CD4-positive, alpha-beta T cell treated with Interleukin-2 at 100 ng/mL for 4 hours (primary cell): ENCODE measurements around the gene RO60.
"Not testable (repeated sequence)": the region's sequence is repeated elsewhere in the genome, so short reads cannot be mapped to it uniquely, and the experiment has no call there.

Source experiments
- DNase-seq: peaks from one replicate; pipeline ENCODE4 v3.0.0-alpha.2; 2020; ENCODE audit warnings: low spot score

The RO60 gene

DNA sequence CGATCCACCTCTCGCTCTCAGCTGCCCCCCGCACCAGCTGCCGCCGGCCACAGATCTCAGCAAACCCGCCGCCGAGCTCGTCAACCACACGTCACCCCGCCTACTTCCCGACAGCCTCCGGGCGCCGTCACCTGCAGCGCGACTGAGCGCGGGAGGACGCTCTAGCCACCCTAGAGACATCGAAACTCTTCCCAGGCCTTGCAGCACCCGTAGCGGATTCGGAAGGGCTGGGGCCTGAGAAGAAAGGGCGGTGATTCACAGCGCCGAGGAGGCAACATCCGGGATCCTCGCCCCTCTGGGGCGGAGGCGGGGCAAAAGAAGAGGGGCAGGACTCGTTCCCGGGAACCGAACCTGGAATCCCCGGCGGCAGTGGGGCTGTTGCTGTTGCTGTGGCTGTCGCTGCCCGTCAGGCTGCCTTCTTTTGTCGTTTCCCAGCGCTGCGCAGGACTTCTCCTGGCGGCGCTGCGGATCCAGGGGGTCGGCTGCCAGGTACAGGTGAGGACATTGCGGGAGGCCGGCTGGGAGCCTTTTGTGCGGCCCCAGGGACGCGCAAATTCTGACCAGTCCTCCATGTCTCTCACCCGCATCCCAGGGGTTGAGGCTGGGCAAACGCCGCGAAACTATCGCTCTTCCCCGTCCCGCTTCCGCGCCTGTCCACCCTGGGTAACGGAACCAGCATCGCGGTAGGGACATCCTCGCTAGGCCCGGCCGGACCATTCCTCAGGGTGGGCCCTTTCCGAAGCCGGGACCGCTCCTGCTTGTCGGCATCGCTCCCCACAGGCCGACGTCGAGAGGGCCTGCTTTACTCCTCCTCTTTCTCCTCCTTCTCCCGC lies at the start of gene RO60, which contains the start of gene UCHL5:
RO60 (plus strand) TSS at position 331 of the 833 bp plus-strand sequence. CDS start 9,443 bp downstream, outside the sequence.
UCHL5 (minus strand) TSS at position 79 of the 833 bp plus-strand sequence. CDS start 100 bp downstream, outside the sequence.
- DNase-seq: peak; percentile 96

DNA sequence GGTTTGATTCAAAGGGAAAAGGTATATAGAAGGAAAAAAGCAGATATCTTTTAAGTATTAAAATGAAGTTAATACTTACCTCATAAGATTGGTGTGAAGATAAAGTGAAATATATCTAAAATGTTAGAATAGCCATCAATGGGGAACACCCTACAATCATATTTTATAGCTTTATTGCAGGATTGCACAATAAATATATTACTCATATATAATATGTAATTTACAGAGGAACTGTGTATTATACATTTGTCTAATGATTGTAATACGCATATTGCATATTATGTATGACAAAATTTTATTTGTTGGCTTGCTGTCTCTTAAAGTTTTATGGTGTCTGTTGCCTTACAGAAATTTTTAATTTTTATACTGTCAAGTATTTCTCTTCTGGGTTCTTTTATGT lies 48.0 kb upstream of the RO60 start:
- no peak for DNase-seq

DNA sequence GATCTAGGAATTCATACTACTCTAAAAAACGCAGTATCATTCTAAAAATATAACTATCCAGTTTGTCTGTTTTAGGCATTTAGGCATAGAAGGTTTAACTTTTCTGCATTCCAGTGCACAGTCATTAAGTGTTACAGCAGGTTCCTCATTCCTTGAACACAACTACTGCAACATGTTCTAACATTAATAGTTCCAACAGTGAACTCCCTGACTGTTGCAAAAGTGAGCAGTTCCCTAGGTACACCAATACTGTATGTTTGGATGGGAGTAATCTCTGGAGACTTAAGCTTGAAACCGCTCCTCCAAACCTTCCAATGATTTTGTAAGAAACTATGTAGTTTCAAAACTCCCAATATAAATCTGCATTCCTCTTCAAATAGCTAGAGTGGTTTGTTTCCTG lies 46.4 kb upstream of the RO60 start:
- no peak for DNase-seq

DNA sequence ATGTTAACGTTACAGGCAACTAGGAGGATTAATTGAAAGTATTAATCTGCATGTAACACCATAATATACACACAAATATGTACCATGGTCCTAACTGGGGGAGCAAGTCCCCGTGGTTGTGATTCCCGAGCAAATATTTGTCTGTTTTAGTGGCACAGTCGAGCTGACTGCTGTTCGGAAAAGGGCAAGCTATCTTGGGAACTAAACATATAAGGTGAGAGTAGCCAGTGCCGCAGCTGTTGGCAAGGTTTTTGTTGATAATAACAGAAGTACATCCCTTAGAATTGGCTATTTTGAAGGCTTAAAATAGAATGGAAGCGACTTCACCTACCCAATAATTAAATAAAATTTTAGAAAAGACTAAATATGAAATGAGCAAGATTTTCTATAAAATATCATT lies 45.7 kb upstream of the RO60 start:
- no peak for DNase-seq

DNA sequence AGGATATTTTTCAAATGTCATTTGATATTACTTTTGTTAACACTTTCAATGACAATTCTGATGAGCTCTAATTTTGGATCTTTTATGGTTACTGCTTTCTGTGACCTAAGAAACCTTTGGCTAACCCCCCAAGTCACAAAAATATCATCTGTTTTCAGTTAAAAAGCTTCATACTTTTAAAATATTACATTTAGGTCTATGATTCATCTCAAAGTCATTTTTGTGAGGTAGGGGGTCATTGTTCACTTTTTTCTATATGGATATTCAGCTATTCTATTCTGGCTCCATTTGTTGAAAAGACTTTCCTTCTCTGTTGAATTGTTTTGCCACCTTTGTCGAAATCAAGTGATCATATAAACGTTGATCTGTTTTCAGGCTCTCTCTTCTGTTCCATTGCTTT lies 45.0 kb upstream of the RO60 start:
- no peak for DNase-seq

DNA sequence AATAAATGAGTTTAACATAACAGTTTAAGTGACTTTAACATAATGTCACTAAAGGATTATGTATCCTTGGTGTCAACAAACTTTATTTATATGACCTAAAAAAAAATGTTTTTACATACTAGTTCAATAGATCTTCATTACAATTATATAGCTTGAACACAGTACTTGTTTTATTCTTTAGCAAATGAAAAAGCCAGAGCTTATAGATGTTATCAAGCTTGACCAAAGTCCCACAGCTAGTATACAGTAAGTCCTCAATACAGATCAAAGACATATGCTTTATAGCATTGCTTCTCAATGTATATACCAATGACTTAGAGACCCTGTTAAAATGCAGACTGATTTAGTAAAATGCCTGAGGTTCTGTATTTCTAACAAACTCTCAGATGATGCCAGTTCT lies 42.6 kb upstream of the RO60 start:
- no peak for DNase-seq

DNA sequence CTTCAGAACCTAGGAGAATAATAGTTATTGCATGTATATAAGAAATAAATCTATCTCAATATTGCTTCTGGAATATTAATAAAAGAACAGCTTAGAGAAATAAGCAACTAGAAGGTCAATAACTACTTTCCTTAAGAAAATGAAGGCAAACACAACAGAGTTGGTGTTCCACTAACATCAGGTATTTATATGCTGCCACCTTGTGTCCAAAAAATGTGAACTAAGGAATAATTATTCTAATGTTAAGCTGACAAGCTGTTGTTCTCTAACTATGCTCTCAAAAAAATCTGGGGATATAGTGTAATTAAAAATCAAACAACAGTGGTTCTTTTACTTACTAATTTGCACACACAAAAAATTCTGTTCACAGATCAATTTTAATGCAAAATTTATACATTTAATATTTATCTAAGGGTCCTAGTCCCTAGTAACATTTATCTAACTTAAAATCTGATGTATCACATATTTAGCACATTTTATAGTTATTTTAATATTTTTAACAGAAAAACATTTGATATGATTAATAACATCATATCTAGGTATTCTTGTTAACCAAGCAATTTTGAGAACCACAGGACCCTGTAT lies 39.9 kb upstream of the RO60 start:
- DNase-seq: peak; percentile 63

DNA sequence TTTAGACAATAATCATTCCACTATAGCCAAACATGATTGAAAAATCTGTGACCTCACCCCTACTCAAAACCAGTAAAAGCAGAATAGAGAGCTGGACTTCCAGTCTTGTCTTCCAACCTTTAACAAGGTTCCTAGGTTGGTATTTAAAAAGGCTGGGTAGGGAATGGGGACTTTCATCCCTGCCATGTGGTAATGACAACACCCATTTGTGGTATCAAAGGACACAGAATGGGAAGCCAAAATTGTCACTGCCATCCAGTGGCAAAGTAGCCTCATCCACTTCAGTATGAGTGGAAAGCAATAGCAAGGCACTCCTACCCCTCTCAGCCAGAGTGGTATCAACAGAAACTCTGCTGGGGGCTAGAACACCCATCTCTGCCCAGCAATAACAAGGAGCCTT lies 34.2 kb upstream of the RO60 start:
- DNase-seq: no peak

DNA sequence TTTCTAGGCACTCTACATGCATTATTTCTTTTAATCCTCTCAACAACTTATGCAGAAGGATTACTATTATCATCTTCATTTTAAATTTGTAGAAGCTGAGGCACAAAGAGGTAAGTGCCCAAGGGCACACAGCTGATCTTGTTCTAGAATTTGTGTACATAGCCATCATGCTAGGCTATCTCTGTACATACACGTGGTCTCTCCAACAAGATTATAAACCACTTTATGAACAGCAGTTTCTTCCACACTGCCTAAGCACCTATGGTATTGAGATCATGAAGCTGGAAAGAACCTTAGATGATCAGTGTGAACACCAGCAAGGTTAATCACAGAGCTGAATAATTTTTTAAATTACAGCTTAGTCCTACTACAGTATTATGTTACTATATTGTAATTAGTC lies 29.1 kb upstream of the RO60 start:
- no peak for DNase-seq

DNA sequence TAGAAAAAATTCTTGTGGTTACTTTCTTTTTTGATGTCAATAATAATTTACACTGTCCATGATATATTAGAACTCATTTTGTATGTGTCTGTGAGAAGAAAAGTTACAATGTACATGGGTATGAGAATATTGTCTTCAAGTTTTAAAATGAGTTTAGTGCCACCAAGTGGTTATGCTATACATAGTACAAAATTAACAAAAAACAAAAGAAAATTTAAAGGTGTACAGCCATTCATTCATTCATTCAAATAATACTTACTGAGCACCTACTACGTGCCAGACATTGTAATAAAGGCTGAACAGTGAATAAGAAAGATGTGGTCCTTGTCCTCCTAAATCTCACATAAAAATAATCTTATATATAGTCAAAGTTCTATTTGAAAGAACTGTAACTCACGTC lies 28.0 kb upstream of the RO60 start:
- DNase-seq: no peak

DNA sequence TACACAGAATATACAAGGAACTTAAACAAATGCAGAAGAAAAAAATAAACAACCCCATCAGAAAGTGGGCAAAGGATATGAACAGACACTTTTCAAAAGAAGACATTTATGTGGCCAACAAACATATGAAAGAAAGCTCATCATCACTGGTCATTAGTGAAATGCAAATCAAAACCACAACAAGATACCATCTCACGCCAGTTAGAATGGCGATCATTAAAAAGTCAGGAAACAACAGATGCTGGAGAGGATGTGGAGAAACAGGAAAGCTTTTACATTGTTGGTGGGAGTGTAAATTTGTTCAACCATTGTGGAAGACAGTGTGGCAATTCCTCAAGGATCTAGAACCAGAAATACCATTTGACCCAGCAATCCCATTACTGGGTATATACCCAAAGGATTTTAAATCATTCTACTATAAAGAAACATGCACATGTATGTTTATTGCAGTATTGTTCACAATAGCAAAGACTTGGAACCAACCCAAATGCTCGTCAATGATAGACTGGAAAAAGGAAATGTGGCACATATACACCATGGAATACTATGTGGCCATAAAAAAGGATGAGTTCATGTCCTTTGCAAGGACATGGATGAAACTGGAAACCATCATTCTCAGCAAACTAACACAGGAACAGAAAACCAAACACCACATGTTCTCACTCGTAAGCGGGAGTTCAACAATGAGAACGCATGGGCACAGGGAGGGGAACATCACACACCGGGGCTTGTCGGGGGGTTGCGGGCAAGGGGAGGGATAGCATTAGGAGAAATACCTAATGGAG lies 26.6 kb upstream of the RO60 start:
- DNase-seq: not testable (repeated sequence)

DNA sequence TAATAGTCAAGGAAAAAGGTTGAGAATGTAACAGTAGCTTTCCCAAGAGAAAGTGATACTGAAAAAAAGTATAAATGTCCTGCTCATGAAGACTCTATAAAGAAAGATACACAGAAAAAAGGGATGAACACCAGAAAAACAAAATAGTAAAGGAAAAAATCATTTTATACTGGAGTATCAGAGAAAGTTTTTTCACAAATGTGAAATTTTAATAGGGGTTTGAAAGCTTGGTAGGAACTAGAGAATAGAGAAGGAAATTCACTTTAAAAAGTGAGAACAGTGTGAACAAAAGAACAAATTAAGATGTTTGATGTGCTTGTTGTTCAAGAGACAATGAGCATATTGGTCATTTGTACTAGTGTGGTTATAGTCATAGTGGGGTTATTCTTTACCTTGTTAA lies 25.8 kb upstream of the RO60 start:
- DNase-seq: no peak

DNA sequence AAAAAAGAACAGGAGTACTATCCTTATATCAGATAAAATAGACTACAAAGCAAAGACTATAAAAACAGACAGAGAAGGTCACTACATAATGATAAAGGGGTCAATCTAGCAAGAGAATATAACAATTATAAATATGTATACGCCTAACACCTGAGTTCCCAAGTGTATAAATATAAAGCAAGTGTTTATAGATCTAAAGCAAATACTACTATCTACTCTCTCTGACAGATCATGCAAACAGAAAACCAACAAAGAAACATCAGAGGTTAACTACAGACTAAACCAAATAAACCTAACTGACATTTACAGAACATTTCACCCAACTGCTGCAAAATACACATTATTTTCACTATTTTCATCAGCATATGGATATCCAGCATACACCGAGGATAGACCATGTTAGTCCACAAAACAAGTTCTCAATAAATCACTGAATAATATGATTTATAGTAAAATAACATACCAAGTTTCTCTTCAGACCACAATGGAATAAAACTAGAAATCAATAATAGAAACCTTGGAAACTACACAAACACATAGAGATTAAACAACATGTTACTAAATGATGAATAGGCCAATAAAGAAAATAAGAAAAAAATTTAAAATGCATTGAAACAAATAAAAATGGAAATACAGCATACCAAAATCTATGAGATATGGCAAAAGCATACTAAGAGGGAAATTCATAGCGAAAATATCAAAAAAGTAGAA lies 22.9 kb upstream of the RO60 start:
- DNase-seq: no peak

DNA sequence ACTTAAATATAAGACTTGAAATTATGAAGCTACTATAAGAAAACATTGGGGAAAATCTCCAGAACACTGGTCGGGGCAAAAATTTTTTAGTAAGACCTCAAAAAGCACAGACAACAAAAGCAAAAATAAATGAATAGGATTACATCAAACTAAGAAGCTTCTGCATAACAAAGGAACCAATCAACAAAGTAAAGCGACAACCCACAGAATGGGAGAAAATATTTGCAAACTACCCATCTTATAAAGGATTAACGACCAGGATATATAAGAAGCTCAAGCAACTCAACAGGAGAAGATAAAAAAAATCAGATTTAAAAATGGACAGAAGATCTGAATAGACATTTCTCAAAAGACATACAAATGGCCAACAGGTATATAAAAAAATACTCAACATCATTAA lies 19.4 kb upstream of the RO60 start:
- DNase-seq: no peak

DNA sequence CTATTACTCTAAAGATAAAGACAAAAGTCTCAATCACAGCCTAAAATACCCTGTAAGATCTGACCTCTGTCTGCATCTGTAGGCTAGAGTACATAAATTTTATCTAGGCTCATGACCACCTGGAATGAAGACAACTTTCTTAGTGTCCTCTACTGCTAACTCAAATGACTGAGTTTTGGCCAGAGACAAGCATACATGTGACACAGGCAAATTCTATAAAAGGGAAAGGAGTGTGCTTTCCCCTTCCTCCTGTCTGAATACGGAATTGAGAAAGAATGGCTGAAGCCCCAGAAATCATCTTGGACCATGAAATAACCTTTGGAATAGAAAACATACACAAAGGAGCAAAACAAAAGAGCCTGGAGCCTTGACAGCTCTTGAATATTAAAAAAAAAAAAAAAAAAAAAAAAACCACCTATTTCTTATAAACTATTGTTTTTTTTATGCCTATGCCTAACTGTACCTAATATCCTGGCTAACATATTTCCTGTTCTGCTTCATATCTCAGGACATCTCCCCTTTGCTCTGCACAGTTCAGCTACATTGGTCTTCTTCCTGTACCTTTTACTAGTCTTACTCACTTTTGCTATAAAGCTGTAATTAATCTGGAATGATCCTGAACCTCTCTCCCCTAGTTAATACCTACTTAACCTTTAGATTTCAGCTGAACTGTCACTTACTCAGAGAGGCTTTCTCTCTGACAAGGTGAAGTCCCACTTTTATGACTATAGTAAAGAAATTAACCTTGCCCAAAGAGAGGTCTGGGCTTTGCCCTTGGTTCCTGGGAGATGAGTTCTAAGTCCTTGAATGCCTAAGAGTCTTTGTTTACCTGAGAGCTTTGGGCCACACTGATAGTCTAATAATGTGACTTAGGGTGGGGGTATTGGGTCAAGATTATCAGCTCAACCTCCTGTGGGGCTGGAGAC lies 16.4 kb upstream of the RO60 start:
- no peak for DNase-seq

DNA sequence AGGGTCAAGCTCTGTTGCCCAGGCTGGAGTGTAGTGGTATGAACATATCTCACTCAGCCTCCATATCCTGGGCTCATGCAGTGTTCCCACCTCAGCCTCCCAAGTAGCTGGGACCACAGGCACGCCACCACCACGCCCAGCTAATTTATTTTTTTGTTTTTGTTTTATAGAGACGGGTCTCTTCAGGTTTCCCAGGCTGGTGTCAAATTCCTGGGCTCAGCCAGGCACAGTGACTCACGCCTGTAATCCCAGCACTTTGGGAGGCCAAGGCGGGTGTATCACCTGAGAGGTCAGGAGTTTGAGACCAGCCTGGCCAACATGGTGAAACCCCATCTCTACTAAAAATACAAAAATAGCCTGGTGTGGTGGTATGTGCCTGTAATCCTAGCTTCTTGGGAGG lies 10.5 kb upstream of the RO60 start:
- not testable (repeated sequence) for DNase-seq

DNA sequence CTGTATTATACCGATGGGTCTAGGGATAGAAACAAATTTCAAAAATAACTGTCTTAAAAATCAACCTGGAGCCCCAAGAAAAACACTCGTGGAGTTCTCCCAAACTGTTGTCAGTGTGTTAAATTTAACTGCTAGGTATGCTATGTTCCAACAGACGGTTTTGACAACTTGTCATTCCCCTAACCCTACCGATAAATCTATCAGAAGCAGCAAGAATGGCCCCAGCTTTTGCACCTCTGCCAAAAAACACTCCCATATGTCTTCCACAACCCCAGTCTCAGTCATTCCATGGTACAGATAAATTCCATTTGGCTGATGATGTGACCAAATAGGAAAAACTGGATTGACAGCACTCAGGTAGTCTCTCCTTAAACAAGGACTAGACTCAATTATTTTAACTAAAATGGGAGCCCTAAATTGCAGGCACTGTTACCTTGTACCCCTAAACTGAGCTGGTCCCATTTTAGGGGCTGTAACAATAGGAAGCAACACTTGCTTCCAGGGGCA lies 5.2 kb upstream of the RO60 start:
- no peak for DNase-seq

DNA sequence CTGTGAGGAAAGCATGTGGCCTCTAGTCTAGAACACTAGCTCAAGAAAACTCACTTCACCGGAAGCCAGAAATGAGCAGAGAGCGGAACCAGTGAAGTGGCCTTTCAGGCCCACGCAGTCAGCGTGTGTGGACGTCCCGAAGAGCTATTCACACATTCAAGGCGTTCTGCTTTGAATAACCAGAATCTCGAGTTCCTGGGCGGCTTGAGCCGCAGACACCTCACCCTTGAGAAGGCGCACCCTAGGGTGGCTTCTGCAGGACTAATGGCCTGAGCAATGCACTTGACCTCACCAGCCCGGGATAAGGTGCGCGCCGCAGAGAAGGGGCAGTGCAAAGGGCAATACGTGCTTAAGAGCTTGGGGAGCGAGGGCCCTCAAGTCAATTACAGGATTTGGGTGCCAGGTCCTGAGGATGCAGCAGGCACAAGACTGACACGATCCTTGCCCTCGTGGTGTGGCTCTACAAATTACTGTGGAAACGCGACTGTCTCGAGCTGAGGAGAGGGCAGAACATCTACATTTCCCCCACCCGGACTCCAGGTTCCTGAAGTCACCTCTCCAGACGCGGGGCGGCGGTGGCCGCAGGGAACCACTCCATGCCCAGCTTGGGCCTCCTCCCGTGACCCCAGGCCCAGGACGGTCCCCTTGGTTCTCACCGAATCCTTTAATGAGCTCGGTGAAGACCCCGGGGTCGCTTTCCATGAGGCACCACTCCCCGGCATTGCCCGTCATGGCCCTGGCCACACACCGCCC lies 707 bp upstream of the RO60 start:
- DNase-seq: peak; percentile 56

DNA sequence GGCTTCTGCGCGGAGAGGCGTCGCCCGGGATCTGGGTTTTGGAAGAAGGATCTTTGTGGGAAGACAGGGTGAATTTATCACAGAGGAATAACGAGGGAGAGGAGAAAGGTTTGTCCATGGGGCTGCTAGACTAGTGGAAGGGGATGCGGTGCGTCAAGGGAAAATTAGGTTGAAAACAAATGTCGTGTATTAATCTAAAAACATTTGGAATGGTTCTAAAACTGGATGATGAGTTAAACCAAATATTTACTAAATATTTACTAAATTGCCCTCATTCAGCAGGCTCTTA lies 647 bp downstream of the RO60 start:
- DNase-seq: no peak

DNA sequence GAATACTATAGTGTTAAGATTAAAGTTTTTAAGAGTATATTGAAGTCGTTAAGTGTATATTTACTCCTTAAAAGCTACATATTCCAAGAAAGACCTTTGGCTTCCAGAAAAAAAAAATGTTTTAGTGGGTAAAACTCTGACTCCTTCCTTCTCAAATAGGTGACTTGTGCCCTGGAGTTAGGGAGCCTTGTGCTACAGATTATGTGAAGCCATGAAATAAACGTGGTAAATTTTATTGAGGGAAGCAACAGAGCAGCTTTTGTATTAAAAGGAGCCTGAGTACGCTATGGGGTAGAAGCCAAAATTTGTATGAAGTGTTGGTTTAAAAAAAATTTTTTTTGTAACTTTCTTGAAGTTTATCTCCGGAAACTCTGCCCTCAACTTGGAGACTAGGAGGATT lies 994 bp downstream of the RO60 start:
- DNase-seq: no peak
